HepG2 (cell line): ENCODE measurements around the gene SIGLEC6. TPM values are rescaled to one million over a fixed set of nuclear protein-coding genes. Genes with fewer than 3 reads are reported as not detected.

Source experiments
- ATAC-seq: fragments of 200-7000 bp; cut with Tn5 transposase; 3 replicates; pipeline ENCODE4 v1.9.1; 2020; ENCODE audit warnings: mild to moderate bottlenecking, moderate library complexity
- BruUV-seq: library from RNA; stranded (reverse); fragments of 400-500 nt; replicated peaks from 2 replicates; lab custom pipeline; 2021; lab: Mats Ljungman, UMichigan
- CTCF ChIA-PET: fragments of 300-600 bp; formaldehyde crosslinking; extraction: SDS; loops from one replicate; lab custom pipeline; 2021; ENCODE audit warnings: low total read pairs, inconsistent platforms, low intra/inter-chr PET ratio; lab: Yijun Ruan, JAX
- POLR2A ChIA-PET: fragments of 350-600 bp; sonication (Branson Sonifier 250); formaldehyde crosslinking; loops from one replicate; lab custom pipeline; 2020; ENCODE audit warnings: antibody characterized with exemption, inconsistent platforms; lab: Yijun Ruan, JAX
- DNase-seq: peaks from one replicate; pipeline ENCODE4 v3.0.0-alpha.2; 2015; ENCODE audit warnings: low spot score
- FAIRE-seq: peaks from 3 replicates; lab custom pipeline; 2011; peaks lifted over from hg19 to GRCh38; lab: Jason Lieb, UNC
- H2AFZ ChIP-seq: one replicate; pipeline ENCODE4 v1.6.1; 2011; ENCODE audit warnings: low read length, inconsistent platforms
- H3K27ac ChIP-seq: fragments of 300-600 bp; 3 replicates; pipeline ENCODE4 v1.8.0; 2011; ENCODE audit warnings: mixed run types, mild to moderate bottlenecking, mixed read lengths, low read length, inconsistent platforms; ENCODE audit not compliant: insufficient read depth; ENCODE audit errors: extremely low read length
- H3K27me3 ChIP-seq, 2 experiments: fragments of 200-600 bp in 1 of 2; 2 replicates in 1 of 2; 3 replicates in 1 of 2; pipeline versions ENCODE4 v1.6.0 to v1.8.0; 2011; ENCODE audit warnings: low read length in 2 of 2, mild to moderate bottlenecking in 2 of 2, moderate library complexity in 2 of 2, inconsistent platforms in 1 of 2; ENCODE audit not compliant: insufficient read depth in 2 of 2, control insufficient read depth in 1 of 2
- H3K36me3 ChIP-seq, 2 experiments: fragments of 200-600 bp in 1 of 2; replicated peaks in 1 of 2; 2 replicates in 1 of 2; 3 replicates in 1 of 2; pipeline versions ENCODE4 v1.5.1 to v1.8.0; 2011; ENCODE audit warnings: low read length in 2 of 2, inconsistent platforms in 1 of 2; ENCODE audit not compliant: insufficient read depth in 2 of 2, control insufficient read depth in 1 of 2
- H3K4me1 ChIP-seq: 2 replicates; pipeline ENCODE4 v1.5.1; 2012; ENCODE audit warnings: low read length, inconsistent platforms; ENCODE audit not compliant: insufficient read depth
- H3K4me2 ChIP-seq: 2 replicates; pipeline ENCODE4 v1.6.0; 2011; ENCODE audit warnings: low read depth, low read length, inconsistent platforms
- H3K4me3 ChIP-seq, 3 experiments: fragments of 200-600 bp in 1 of 3; sonication (generic), shearing (Covaris generic) in 1 of 3; replicated peaks in 1 of 3; 2 replicates each; pipeline ENCODE4 v1.5.1; 2011 to 2016; ENCODE audit warnings: low read length in 3 of 3, inconsistent platforms in 2 of 3, low read depth in 2 of 3, mild to moderate bottlenecking in 2 of 3, control low read depth in 1 of 3, mixed read lengths in 1 of 3; ENCODE audit not compliant: insufficient read depth in 1 of 3
- H3K79me2 ChIP-seq: one replicate; pipeline ENCODE4 v1.6.1; 2011; ENCODE audit warnings: low read length, inconsistent platforms; ENCODE audit not compliant: insufficient read depth
- H3K9ac ChIP-seq: 2 replicates; pipeline ENCODE4 v1.6.0; 2011; ENCODE audit warnings: mild to moderate bottlenecking, low read depth, low read length, inconsistent platforms; ENCODE audit not compliant: insufficient read depth
- H3K9me3 ChIP-seq: 2 replicates; pipeline ENCODE4 v1.5.1; 2012; ENCODE audit warnings: mild to moderate bottlenecking, low read length
- H4K20me1 ChIP-seq: 2 replicates; pipeline ENCODE4 v1.6.0; 2011; ENCODE audit warnings: inconsistent platforms, mild to moderate bottlenecking, low read length, moderate library complexity; ENCODE audit not compliant: insufficient read depth
- AKNA ChIP-seq: sonication (generic); formaldehyde crosslinking; IDR thresholded peaks from 2 replicates; pipeline ENCODE4 v1.4.0; 2020; ENCODE audit warnings: missing genetic modification reagents, borderline replicate concordance
- CEBPG ChIP-seq: IDR thresholded peaks from 2 replicates; pipeline ENCODE4 v1.6.1; 2016
- FOXM1 ChIP-seq: sonication (generic); formaldehyde crosslinking; IDR thresholded peaks from 2 replicates; pipeline ENCODE4 v1.5.0; 2020; ENCODE audit warnings: missing genetic modification reagents
- GMEB1 ChIP-seq: sonication (generic); formaldehyde crosslinking; IDR thresholded peaks from 2 replicates; pipeline ENCODE4 v1.5.1; 2020; ENCODE audit warnings: missing genetic modification reagents, mild to moderate bottlenecking, borderline replicate concordance
- GMEB2 ChIP-seq: IDR thresholded peaks from 2 replicates; pipeline ENCODE4 v1.6.1; 2016; ENCODE audit warnings: missing biosample characterization, missing genetic modification reagents, low read depth
- PBX3 ChIP-seq: sonication (generic); formaldehyde crosslinking; IDR thresholded peaks from 2 replicates; pipeline ENCODE4 v1.8.1; 2023; ENCODE audit warnings: missing genetic modification reagents, inconsistent platforms, borderline replicate concordance
- RELA ChIP-seq: sonication (generic); formaldehyde crosslinking; IDR thresholded peaks from 2 replicates; pipeline ENCODE4 v1.4.0; 2020; ENCODE audit warnings: missing genetic modification reagents
- ZFP41 ChIP-seq: sonication (generic); formaldehyde crosslinking; IDR thresholded peaks from 2 replicates; pipeline ENCODE4 v1.4.0; 2020; ENCODE audit warnings: mild to moderate bottlenecking, missing genetic modification reagents, borderline replicate concordance
- ZIK1 ChIP-seq: sonication (generic); formaldehyde crosslinking; IDR thresholded peaks from 2 replicates; pipeline ENCODE4 v1.5.0; 2020; ENCODE audit warnings: mild to moderate bottlenecking, low read depth, missing genetic modification reagents, borderline replicate concordance
- ZNF12 ChIP-seq: sonication (generic); formaldehyde crosslinking; IDR thresholded peaks from 2 replicates; pipeline ENCODE4 v1.5.0; 2020; ENCODE audit warnings: missing genetic modification reagents
- ZNF253 ChIP-seq: sonication (generic); formaldehyde crosslinking; IDR thresholded peaks from 2 replicates; pipeline ENCODE4 v1.8.0; 2022; ENCODE audit warnings: mild to moderate bottlenecking, missing genetic modification reagents, borderline replicate concordance
- ZNF564 ChIP-seq: sonication (generic); formaldehyde crosslinking; IDR thresholded peaks from 2 replicates; pipeline ENCODE4 v1.8.1; 2023; ENCODE audit warnings: mild to moderate bottlenecking, missing genetic modification reagents
- ZNF839 ChIP-seq: sonication (generic); formaldehyde crosslinking; IDR thresholded peaks from 2 replicates; pipeline ENCODE4 v1.4.0; 2020; ENCODE audit warnings: missing genetic modification reagents, mild to moderate bottlenecking, borderline replicate concordance
- ZSCAN9 ChIP-seq: IDR thresholded peaks from 2 replicates; pipeline ENCODE4 v1.6.1; 2016; ENCODE audit warnings: borderline replicate concordance
- WGBS: methylation state at CpG from one replicate; pipeline ENCODE4 v1.1.6; 2017; ENCODE audit warnings: low lambda C conversion rate; 5-methylcytosine and 5-hydroxymethylcytosine counted together
- in situ Hi-C: cut with HindIII; loops from 2 replicates; pipeline ENCODE4 v1.10.0; 2017; ENCODE audit warnings: low pct_unique_long_range_greater_than_20kb; ENCODE audit not compliant: extremely low pct_ligation_motif_present
- intact Hi-C: fragments of 100-400 bp; cut with micrococcal nuclease; formaldehyde crosslinking; loops from one replicate; pipeline ENCODE4 v1.10.0; 2022; ENCODE audit not compliant: unreplicated experiment
- polyA plus RNA-seq, 8 experiments: library from polyadenylated mRNA; depleted of rRNA in 3 of 8; stranded (reverse) in 7 of 8; unstranded in 1 of 8; fragments of >200 nt; fragmentation: Illumina TruSeq in 4 of 8; extraction: Trizol in 4 of 8; gene quantifications; 2 replicates each; pipeline versions ENCODE4 v1.2.1 to v1.2.3, GENCODE V29; 2011 to 2016; ENCODE audit warnings: low read depth in 4 of 8, missing spikeins in 1 of 8, mixed read lengths in 1 of 8; ENCODE audit not compliant: insufficient read depth in 1 of 8
- total RNA-seq, 5 experiments: library from RNA; depleted of rRNA; stranded (reverse); fragments of >200 nt; fragmentation: Illumina TruSeq; extraction: Trizol; gene quantifications; 2 replicates each; pipeline ENCODE4 v1.2.3, GENCODE V29; 2016; ENCODE audit warnings: low read depth in 1 of 5

SIGLEC6 gene
- total and polyA plus RNA-seq, 2 of the 13 experiments (the other 11 are each of a cell fraction or from before 2014, with no cell fraction given) = not detected

- TF ChIP-seq GMEB1 = no peak
- no peak for TF ChIP-seq ZSCAN9 (CRISPR knock-in tag)
- TF ChIP-seq ZNF564 (CRISPR knock-in tag) = no peak
- no peak for TF ChIP-seq ZNF839 (CRISPR knock-in tag)
- TF ChIP-seq ZIK1 (CRISPR knock-in tag) = no peak
Observed at GRCh38 chr19:51525651-51526050, 5.8 kb downstream of the SIGLEC6 start (continued).

- DNase-seq (no peak), FAIRE-seq (no peak), ATAC-seq (no peak)
- intact Hi-C loops = no loop called here
- H3K27ac ChIP-seq = no peak overlapping the region
- CTCF ChIA-PET = no interaction called here
- H3K4me2 ChIP-seq = no peak overlapping the region
- POLR2A ChIA-PET = no interaction called here
- no peaks in the 10 kb centered on the region for H3K79me2 ChIP-seq
- no TSS peak for BruUV-seq
- no peak overlapping the region for H3K9ac ChIP-seq
- in situ Hi-C loops = no loop called here
- H3K4me1 ChIP-seq = no peaks in the 10 kb centered on the region
- H3K4me3 ChIP-seq = no peak overlapping the region
- 27% methylated on average over 7 of the region's 8 CpGs for WGBS
- H3K9me3 ChIP-seq = no peaks in the 10 kb centered on the region
- H3K36me3 ChIP-seq = no peaks in the 10 kb centered on the region
- no peaks in the 10 kb centered on the region; a peak in 2 of 5 replicates for H3K27me3 ChIP-seq
- H4K20me1 ChIP-seq = no peaks in the 10 kb centered on the region
- no peak overlapping the region for H2AFZ ChIP-seq
- TF ChIP-seq GMEB2 (CRISPR knock-in tag) = no peak
- no peak for TF ChIP-seq PBX3 (CRISPR knock-in tag)
- no peak for TF ChIP-seq ZFP41
- no peak for TF ChIP-seq AKNA (CRISPR knock-in tag)
- no peak for TF ChIP-seq CEBPG
- TF ChIP-seq RELA = no peak
- TF ChIP-seq ZNF253 (CRISPR knock-in tag) = no peak
- no peak for TF ChIP-seq ZNF12 (CRISPR knock-in tag)
- no peak for TF ChIP-seq FOXM1 (CRISPR knock-in tag)
Observed at GRCh38 chr19:51524666-51525264, 6.7 kb downstream of the SIGLEC6 start.
